ENCODE data around the gene PHLDB3. TPM values are rescaled to one million over a fixed set of nuclear protein-coding genes. Genes with fewer than 3 reads are reported as not detected.
A peak's percentile ranks its signal among the peaks of the same experiment; 100 is the strongest.

Gene PHLDB3
- total and polyA plus RNA-seq, 2 of the 13 experiments (the other 11 are each of a cell fraction or from before 2014, with no cell fraction given) = 11.3 to 14.5 TPM

- TF ChIP-seq ZFP91 (CRISPR knock-in tag; IDR thresholded peaks at IDR 0.05; ENCODE audit: borderline replicate concordance) (peak; percentile 58; the same call in 1 of the 2 replicates), MTF2 (CRISPR knock-in tag; IDR thresholded peaks at IDR 0.05; ENCODE audit: borderline replicate concordance) (peak; percentile 74; the same call in 1 of the 2 replicates), KAT7 (CRISPR knock-in tag; IDR thresholded peaks at IDR 0.05; ENCODE audit: borderline replicate concordance) (no peak), FOXC1 (CRISPR knock-in tag; IDR thresholded peaks at IDR 0.05; ENCODE audit: borderline replicate concordance) (peak; percentile 53; the same call in 1 of the 2 replicates), SALL1 (CRISPR knock-in tag; IDR thresholded peaks at IDR 0.05) (peak; percentile 29; the same call in 1 of the 2 replicates), ZBTB10 (CRISPR knock-in tag; IDR thresholded peaks at IDR 0.05; ENCODE audit: borderline replicate concordance) (0 out of 2 replicates have a peak, but pooled peaks have one; percentile 8), NCOA2 (CRISPR knock-in tag; IDR thresholded peaks at IDR 0.05) (no peak), ZNF276 (CRISPR knock-in tag; IDR thresholded peaks at IDR 0.05; ENCODE audit: low read depth) (peak; percentile 33; the same call in 1 of the 2 replicates), MXD3 (CRISPR knock-in tag; IDR thresholded peaks at IDR 0.05) (no peak), KLF15 (CRISPR knock-in tag; IDR thresholded peaks at IDR 0.05; ENCODE audit: borderline replicate concordance) (0 out of 2 replicates have a peak, but pooled peaks have one; percentile 13), HMG20B (CRISPR knock-in tag; conservative IDR thresholded peaks at IDR 0.05) (no peak), ZNF747 (CRISPR knock-in tag; IDR thresholded peaks at IDR 0.05; ENCODE audit: borderline replicate concordance) (peak; percentile 48; the same call in 1 of the 2 replicates), ZNF574 (CRISPR knock-in tag; IDR thresholded peaks at IDR 0.05) (peak; percentile 16; the same call in 1 of the 2 replicates), GMEB1 (CRISPR knock-in tag; IDR thresholded peaks at IDR 0.05; ENCODE audit: borderline replicate concordance) (no peak), ZNF746 (CRISPR knock-in tag; IDR thresholded peaks at IDR 0.05) (peak; percentile 91), EHMT2 (IDR thresholded peaks at IDR 0.05; ENCODE audit: borderline replicate concordance, low read depth, low read length) (no peak)
Measured at GRCh38 chr19:43504426-43505185, at the start of gene PHLDB3 (continued).
